ENCODE results near the gene DEPDC5.
A peak's percentile ranks its signal among the peaks of the same experiment; 100 is the strongest.
"Not testable (repeated sequence)": the region's sequence is repeated elsewhere in the genome, so short reads cannot be mapped to it uniquely, and the experiment has no call there.

Gene DEPDC5

DNA sequence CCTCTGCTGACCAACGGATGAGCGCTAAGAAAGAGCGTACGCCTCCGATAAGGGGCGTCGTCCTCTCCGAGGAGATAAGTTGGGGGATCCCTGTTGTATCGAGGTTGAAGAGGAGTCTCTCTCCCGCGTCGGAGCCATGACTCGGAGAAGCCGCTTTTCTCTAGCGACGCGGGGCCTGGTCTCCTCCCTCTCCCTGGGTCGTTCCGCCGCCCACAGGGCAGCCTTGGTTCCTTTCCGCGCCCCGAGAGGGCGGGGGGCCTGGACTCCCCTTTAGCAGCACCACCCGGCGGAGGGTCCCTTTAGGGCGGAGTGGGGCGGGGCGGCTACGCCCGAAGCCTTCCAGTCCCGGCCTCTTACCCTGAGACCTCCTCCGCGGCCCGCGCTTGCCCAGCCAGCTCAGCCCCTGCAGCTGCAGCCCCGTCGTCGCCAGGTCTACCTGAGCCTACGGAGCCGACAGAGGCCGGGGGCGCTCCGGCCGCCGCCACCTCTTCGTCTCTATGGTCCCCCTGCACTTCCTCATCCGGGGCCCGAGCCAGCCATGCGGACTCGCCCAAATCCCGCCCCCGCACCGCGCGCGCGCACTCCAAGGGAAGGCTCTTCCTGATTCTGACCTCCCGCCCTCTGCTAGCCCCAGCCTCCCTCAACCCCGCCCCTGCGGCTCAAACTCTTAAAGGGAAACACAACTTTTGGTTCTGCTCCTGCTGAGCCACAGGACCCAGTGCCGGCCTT is 4.0 kb upstream of the DEPDC5 start, which contains the start of gene PRR14L:
Gene PRR14L, minus strand, starts transcription at position 497 of the 729 bp plus-strand sequence. CDS start 11,272 bp downstream, outside the sequence.
- peak; percentile 99 for DNase-seq (ENCODE audit: low read depth)

DNA sequence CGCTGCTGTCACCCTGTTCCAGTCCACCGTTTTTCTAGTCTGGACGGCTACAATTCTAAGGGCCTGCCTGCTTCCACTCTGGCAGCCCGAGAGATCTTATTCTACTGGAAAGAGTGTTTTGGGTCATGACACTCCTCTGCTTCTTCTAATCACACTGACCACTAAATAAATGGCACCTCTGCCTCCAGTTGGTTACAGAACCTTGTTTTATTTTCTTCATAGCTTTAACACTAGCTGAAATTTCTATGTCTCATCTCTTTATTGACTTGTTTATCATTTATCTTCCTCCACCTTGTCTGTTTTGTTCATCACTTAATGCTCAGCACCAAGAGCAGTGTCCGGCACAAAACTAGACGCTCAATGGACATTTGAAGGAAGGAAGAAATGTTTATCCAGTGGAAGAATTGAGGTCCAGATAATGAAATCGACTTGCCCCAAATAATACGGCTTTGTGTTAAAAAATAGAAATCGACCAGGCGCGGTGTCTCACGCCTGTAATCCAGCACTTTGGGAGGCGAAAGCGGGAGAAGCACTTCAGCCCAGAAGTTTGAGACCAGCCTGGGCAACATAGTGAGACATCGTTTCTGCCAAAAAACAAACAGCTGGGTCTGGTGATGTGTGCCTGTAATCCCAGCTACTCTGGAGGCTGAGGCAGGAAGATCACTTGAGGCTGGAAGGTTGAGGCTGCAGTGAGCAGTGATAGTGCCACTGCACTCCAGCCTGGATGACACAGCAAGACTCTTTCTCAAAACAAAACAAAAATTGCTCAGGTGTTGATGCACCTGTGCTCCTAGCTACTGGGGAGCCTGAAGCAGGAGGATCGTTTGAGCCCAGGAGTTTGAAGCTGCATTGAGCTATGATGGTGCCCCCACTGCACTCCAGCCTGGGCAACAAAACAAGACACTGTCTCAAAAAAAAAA is 3.2 kb upstream of the DEPDC5 start:
- DNase-seq (ENCODE audit: low read depth): no peak

DNA sequence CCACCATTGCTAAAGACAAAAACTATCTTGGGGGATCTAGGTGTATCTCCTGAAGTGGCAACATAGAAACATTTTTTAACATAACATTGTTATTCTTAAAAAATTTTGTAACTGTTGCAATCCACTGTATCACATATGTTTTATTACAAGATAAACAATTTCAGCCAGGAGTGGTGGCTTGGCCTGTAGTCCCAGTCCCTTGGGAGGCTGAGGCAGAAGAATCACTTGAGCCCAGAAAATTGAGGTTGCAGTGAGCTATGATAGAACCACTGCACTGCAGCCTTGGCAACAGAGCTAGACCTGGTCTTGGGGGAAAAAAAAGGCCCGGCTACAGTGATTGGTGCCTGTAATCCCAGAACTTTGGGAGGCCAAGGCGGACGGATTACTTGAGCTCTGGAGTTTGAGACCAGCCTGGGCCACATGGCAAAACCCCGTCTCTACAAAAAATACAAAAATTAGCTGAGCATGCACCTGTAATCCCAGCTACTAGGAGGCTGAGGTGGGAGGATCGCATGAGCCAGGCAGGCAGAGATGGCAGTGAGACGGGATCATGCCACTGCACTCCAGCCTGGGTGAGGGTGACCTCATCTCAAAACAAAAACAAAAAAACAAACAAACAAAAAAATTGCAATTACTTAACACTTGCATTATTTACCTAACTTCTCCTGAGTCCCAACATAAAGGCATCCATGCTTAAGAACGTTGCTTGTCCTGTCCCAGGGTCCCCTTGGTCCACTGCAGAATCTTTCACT is 1.5 kb upstream of the DEPDC5 start:
- DNase-seq (ENCODE audit: low read depth): no peak

DNA sequence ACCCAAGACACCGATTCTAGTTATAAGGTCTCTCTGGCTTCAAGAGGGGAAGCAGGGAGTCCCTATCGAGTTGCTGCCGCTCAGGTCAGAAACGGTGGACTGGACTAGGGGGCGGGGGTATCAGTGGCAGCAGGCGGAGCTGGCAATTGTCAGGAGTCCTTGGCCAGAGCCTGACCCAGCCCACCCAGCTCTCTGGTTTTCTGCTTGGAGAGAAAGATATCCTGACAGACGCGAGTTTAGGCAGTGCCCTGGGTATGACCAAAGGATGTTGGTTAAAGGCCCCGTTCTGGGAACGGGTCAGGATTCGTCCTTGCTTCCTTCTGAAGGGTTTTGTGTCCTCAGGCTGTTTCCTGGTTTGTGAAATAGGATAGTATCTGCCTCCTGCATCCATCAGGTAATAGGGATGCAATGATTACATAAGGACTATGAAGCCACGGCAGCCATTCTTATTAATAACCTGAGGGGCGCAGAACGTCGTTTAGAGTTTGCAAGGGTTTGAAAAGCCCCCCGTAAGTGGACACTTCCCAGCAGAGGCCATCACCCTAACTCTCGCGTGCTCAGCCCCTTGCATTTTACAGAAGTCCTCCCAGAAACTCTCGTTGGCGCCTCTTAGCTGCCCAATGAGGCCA is 700 bp upstream of the DEPDC5 start:
- no peak for DNase-seq (ENCODE audit: low read depth)

DNA sequence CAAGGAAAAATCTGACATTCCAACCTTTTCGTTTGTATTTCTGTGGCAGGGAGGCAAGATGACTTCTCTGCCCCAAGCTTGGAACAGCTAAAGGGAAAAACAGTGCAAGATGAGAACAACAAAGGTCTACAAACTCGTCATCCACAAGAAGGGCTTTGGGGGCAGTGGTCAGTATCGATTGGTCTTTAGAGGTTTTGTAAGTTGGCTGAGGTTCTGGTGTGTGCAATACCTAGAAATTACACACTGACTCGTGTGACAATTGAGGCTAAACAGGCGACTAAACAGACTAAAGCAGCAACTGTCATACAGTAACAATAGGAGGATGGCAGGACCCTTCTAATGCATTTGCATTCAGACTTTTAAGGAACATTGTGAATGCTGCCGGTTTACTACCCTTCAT is 994 bp downstream of the DEPDC5 start:
- DNase-seq (ENCODE audit: low read depth): no peak

DNA sequence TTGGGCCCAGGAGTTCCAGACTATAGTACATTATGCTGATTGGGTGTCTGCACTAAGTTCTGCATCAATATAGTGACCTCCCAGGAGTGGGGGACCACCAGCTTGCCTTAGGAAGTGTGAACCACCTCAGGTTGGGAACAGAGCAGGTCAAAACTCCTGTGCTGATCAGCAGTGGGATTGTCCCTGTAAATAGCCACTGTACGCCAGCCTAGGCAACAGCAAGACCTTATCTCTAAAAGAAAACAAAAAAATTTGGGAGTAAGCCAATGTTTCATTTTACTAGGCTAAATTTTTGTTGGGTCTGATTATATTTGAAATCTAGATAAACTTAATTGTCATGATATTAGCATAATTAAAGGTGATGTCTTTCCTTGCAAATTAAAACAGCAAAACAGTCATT is 3.4 kb downstream of the DEPDC5 start:
- DNase-seq (ENCODE audit: low read depth): no peak

DNA sequence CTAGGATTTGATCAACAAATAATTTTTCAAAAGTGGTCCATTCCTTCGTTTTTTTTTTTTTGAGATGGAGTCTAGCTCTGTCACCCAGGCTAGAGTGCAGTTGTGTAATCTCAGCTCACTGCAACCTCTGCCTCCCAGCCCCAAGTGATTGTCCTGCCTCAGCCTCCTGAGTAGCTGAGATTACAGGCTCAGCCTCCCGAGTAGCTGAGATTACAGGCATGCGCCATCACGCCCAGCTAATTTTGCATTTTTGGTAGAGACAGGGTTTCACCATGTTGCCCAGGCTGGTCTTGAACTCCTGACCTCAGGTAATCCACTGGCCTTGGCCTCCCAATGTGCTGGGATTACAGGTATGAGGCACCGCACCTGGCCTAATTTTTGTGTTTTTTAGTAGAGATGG is 5.0 kb downstream of the DEPDC5 start:
- DNase-seq (ENCODE audit: low read depth): not testable (repeated sequence)

DNA sequence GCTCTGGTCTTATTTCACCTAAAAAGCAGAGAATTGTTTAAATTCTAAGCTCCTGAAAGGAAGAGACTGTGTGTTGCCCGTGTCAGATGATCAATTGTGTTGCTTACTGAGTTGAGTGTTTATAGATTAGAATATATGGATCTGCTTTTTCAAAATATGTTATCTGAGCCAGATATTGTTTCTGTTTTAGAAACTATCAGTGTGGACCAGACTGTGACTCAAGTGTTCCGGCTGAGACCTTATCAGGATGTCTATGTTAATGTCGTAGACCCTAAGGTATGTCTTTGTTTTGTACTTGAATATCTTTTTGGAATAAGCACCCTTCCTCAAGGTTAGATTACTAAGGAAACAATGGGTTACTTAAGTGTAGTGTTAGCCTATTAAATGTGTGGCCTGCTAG is 11.0 kb downstream of the DEPDC5 start:
- DNase-seq (ENCODE audit: low read depth): no peak

DNA sequence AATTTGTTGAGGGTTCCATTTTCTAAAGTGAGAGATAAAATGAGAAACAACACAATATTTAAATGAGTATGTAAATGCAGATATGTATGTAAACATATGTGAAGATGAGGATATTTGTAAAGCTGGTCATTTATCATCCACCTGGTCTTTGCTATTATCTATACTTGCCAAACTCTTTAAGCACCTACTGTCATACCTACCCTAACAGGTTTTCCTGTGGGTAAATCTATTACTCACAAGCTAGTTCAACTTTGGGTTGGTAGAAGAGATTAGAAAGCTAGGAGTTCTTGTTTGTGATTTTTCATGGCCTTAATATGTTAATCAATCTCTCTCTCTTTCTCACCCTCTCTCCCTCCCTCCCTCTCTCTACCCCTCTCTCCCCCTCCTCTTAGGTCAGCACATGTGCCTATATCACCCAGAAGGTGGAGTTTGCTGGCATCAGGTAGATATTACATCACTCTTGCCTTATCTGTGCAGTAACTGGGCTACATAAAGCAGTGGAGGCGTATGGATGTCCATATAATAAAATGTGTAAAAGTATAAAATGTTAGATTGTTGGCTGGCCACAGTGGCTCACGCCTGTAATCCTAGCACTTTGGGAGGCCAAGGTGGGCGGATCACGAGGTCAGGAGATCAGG is 14.7 kb downstream of the DEPDC5 start:
- no peak for DNase-seq (ENCODE audit: low read depth)

DNA sequence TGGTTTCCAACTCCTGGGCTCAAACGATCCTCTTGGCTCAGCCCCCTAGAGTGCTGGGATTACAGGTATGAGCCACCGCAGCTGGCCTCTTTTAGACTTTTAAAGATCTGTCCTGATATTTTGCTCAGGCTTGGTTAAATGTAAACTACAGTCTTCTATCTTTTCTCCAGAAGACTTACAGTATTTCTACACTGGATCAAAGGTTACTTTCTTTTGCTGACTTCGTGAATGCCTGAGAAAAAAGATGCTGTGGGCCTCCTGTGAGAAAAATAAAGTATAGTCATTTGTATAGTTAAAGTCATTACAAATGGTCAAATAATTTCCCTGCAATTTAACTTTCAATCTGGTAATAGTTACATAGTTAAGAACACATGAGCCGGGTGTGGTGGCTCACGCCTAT is 19.6 kb downstream of the DEPDC5 start:
- no peak for DNase-seq (ENCODE audit: low read depth)

DNA sequence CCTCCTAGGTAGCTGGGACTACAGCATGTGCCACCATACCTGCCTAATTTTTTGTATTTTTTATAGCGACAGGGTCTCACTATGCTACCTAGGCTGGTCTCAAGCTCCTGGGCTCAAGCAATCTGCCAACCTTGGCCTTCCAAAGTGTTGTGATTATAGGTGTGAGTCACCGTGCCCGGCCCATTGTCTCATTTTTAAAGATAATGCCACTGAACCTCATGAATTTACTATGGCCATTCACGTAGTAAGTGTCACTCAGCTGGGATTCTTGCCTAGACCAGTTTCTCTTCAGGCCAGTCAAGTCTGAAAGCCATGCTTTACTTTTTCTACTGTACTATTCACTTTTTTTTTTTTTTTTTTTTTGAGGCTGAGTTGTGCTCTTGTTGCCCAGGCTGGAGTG is 22.4 kb downstream of the DEPDC5 start:
- DNase-seq (ENCODE audit: low read depth): no peak

DNA sequence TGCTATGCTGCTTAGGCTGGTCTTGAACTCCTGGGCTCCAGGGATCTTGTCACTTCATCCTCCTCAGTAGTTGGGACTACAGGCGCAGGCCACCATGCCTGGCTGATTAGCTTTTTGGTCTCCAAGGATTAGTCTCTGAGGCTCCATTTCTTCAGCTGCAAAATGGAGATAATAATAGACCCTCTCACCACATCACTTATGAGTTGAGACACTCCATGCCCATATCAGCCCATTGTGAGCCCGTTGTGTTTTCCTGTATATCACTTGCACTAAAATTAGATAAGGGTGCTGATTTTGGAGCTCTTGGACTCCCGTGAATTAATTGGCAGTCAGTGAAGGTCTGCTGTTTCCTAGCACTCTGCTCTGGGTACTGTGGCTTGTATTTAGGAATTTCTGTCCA is 36.0 kb downstream of the DEPDC5 start:
- no peak for DNase-seq (ENCODE audit: low read depth)

DNA sequence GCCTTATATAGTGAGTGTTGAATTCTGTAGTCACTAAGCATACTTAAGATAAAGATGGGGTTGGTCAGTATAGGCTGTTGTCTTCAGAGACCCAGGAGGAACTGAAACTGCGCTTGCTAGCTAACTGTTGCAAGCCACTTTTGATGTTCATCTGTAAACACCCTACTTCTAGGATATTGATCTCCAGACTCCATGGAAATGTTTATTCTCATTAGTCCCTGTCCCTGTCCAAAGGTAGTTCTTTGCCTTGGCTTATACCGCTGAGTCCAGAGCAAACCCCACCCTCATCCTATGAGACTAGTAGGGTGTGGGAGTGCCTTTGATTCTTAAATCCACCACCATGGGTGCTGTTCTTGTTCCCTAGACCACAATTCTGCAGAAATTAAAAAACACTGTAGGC is 36.4 kb downstream of the DEPDC5 start:
- DNase-seq (ENCODE audit: low read depth): no peak

DNA sequence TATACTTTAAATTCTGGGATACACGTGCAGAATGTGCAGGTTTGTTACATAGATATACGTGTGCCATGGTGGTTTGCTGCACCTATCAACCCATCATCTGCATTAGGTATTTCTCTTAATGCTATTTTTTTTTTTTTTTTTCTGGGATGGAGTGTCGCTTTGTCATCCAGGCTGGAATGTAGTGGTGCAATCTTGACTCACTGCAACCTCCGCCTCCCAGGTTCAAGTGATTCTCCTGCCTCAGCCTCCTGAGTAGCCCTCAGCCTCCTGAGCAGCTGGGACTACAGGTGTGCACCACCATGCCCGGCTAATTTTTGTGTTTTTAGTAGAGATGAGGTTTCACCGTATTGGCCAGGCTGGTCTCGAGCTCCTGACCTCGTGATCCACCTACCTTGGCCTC is 45.5 kb downstream of the DEPDC5 start:
- not testable (repeated sequence) for DNase-seq (ENCODE audit: low read depth)

DNA sequence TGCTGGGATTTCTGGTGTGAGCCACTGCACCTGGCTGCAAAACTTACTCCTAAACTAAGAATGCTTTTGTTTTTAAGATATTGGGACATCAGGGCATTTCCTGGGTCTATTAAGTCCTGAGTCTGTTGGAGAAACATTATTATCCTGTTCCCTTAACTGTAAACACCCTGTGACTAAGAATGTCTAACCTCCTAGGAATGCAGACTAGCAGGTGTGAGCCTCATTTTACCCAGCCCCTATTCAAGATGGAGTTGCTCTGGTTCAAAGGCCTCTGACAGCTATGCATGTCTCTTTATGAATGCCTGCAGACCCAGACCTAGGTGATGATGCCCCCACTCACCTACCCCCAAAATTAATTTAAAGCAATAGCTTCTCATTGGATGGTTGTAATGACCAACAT is 46.2 kb downstream of the DEPDC5 start:
- no peak for DNase-seq (ENCODE audit: low read depth)

DNA sequence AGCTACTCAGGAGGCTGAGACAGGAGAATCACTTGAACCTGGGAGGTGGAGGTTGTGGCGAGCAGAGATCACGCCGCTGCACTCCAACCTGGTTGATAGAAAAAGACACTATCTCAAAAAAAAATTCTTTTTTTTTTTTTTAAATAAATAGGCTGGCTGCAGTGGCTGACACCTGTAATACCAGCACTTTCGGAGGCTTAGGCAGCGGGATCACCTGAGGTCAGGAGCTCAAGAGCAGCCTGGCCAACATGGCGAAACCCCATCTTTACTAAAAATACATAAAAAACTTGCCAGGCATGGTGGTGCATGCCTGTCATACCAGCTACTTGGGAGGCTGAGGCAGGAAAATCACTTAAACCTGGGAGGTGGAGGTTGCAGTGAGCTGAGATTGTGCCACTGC is 47.0 kb downstream of the DEPDC5 start:
- DNase-seq (ENCODE audit: low read depth): not testable (repeated sequence)

DNA sequence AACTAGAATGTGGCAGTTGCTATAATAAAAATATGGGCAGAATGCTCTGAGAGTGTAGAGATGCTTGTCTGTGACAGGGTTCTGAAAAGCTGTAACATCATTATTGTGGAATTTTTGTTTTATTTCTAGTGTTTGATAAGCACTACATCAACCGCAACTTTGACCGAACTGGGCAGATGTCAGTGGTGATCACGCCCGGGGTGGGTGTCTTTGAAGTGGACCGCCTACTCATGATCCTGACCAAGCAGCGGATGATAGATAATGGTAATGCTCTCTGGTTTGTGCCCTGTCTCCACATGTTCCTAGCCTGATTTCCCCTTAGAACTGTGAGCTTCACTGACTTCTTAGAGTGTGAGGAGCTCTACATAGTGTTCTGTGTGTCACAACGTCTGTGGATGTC is 48.8 kb downstream of the DEPDC5 start:
- DNase-seq (ENCODE audit: low read depth): no peak

DNA sequence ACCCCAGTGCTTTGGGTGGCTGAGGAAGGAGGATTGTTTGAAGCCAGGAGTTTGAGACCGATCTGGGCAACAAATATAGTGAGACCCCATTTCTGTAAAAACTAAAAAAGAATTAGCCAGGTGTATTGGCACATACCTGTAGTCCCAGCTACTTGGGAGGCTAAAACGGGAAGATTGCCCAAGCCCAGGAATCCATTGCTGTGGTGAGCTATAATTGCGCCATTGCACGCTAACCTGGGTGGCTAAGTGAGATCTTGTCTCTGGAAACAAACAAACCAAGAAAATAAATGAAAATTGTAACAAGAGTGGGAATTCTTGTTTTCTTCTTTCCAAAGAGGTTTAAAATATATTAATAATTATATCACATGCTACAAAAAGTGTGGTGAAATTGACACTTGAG is 52.9 kb downstream of the DEPDC5 start:
- DNase-seq (ENCODE audit: low read depth): no peak

DNA sequence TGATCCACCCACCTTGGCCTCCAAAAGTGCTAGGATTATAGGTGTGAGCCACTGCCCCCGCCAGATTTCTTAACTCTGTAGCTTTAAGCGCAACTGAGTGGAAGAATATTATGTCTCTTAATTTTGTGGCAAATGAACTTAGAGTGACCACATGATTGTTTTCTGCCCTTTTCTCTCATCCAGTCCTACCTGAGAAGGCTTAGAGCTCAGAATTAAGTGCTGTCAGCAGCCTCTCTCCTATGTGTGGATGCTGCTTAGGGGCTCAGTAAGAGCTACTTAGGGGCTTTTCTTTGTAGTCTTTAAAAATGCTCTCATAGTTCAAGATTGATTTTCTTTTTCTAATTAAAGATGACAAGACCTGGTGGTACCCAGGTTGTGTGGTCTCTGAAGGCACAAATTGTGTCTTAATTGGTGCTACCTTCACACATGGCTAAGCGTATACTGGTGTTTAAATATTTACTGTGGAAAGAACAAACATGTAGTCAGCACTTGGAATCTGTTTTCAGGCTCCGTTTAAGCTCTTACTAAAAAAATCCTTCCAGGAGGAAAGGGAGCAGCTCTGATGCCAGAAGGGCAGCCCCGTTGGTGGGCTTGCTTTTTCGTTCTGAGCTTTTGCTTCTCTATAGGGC is 59.3 kb downstream of the DEPDC5 start:
- DNase-seq (ENCODE audit: low read depth): no peak

DNA sequence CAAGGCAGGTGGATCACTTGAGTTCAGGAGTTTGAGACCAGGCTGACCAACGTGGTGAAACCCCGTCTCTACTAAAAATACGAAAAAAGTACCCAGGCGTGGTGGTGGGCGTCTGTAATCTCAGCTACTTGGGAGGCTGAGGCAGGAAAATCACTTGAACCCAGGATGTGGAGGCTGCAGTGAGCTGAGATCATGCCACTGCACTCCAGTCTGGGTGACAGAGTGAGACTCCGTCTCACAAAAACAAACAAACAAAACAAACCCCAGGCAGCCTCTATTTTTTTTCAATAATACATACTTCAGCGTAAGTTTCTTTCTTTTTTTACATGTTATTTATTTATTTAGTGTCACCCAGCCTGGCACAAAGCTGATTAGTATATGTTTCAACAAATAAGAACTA is 60.1 kb downstream of the DEPDC5 start:
- not testable (repeated sequence) for DNase-seq (ENCODE audit: low read depth)

DNA sequence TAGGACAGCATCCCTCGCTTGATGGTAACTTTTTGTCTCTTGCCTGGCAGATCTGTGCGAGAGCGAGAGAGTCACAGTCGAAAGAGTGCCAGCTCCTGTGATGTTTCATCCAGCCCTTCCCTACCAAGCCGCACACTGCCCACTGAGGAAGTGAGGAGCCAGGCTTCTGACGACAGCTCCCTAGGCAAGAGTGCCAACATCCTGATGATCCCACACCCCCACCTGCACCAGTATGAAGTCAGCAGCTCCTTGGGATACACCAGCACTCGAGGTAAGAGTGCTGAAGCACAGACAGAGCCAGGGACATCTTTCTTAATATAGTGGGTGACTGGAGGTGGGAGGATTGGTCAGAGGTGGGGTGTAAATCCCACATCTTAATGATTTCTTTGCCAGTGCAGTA is 61.1 kb downstream of the DEPDC5 start:
- DNase-seq (ENCODE audit: low read depth): no peak
